ENCODE results near the gene ZDHHC1.

The ZDHHC1 gene

DNA sequence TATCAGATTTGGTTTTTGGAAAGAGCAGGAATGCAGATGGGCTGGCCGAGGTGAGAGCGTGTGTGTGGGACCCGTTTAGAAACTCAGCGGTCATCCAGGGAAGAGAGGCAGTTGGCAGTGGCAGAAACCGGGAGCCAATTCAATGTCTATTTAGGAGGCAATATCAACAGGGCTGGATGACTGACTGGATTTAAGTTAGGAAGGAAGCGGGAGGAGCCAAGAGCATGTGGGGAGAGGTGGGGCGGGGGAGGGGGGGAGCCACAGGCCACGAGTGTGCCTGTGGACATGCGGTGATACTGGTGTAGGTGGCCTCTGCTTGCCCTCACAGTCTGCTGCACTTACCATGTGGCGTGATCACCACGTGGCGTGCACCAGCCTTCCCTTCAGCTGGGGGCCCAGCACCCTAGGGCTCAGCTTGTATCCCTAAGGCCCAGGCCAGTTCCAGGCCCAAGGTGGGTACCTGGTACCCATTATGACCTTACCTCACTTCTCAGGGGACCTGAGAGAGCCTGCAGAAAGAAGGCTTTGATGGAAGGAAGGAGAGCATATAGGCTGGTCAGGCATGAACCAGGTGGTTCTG, 12.2 kb downstream of the ZDHHC1 start:
- Histone ChIP-seq H3K27me3 (ENCODE audit: insufficient read depth, low read depth) (no peaks in the 10 kb centered on the region), H3K4me3 (IDR thresholded peaks at IDR 0.05; ENCODE audit: insufficient read depth, low read depth, low read length) (no peak overlapping the region), H3K9ac (no peak overlapping the region), H2AFZ (ENCODE audit: low read depth) (no peak overlapping the region), H4K20me1 (ENCODE audit: insufficient read depth) (no peaks in the 10 kb centered on the region), H3K27ac (no peak overlapping the region), H3K79me2 (ENCODE audit: insufficient read depth, low read depth) (no peaks in the 10 kb centered on the region), H3K4me2 (no peak overlapping the region), H3K36me3 (ENCODE audit: insufficient read depth) (no peaks in the 10 kb centered on the region), H3K4me1 (ENCODE audit: low read depth, poor library complexity, severe bottlenecking) (no peaks in the 10 kb centered on the region)
- TF ChIP-seq CTCF (conservative IDR thresholded peaks at IDR 0.05; ENCODE audit: low read depth, low read length): no peak

GRCh38 chr16:67400901-67401300, 15.4 kb downstream of the ZDHHC1 start:
- Histone ChIP-seq H3K79me2 (ENCODE audit: insufficient read depth, low read depth) (no peaks in the 10 kb centered on the region), H2AFZ (ENCODE audit: low read depth) (no peak overlapping the region), H4K20me1 (ENCODE audit: insufficient read depth) (no peaks in the 10 kb centered on the region), H3K4me3 (IDR thresholded peaks at IDR 0.05; ENCODE audit: insufficient read depth, low read depth, low read length) (no peak overlapping the region), H3K4me2 (no peak overlapping the region), H3K36me3 (ENCODE audit: insufficient read depth) (no peaks in the 10 kb centered on the region), H3K27me3 (ENCODE audit: insufficient read depth, low read depth) (no peaks in the 10 kb centered on the region), H3K4me1 (ENCODE audit: low read depth, poor library complexity, severe bottlenecking) (peaks cover 10% of the 10 kb centered on the region), H3K9ac (no peak overlapping the region), H3K27ac (no peak overlapping the region)
- no peak for TF ChIP-seq CTCF (conservative IDR thresholded peaks at IDR 0.05; ENCODE audit: low read depth, low read length)

GRCh38 chr16:67399749-67400704, 16.2 kb downstream of the ZDHHC1 start:
- Histone ChIP-seq H3K9ac (no peak overlapping the region), H3K27ac (no peak overlapping the region), H3K36me3 (ENCODE audit: insufficient read depth) (no peaks in the 10 kb centered on the region), H2AFZ (ENCODE audit: low read depth) (no peak overlapping the region), H4K20me1 (ENCODE audit: insufficient read depth) (no peaks in the 10 kb centered on the region), H3K4me3 (IDR thresholded peaks at IDR 0.05; ENCODE audit: insufficient read depth, low read depth, low read length) (no peak overlapping the region), H3K4me1 (ENCODE audit: low read depth, poor library complexity, severe bottlenecking) (peaks cover 18% of the 10 kb centered on the region), H3K79me2 (ENCODE audit: insufficient read depth, low read depth) (no peaks in the 10 kb centered on the region), H3K27me3 (ENCODE audit: insufficient read depth, low read depth) (no peaks in the 10 kb centered on the region), H3K4me2 (no peak overlapping the region)
- no peak for TF ChIP-seq CTCF (conservative IDR thresholded peaks at IDR 0.05; ENCODE audit: low read depth, low read length)

- Histone ChIP-seq H3K4me3 (IDR thresholded peaks at IDR 0.05; ENCODE audit: insufficient read depth, low read depth, low read length) (no peak overlapping the region), H3K79me2 (ENCODE audit: insufficient read depth, low read depth) (no peaks in the 10 kb centered on the region), H3K9ac (no peak overlapping the region), H4K20me1 (ENCODE audit: insufficient read depth) (no peaks in the 10 kb centered on the region), H3K27me3 (ENCODE audit: insufficient read depth, low read depth) (no peaks in the 10 kb centered on the region), H3K27ac (no peak overlapping the region), H2AFZ (ENCODE audit: low read depth) (no peak overlapping the region), H3K4me1 (ENCODE audit: low read depth, poor library complexity, severe bottlenecking) (peaks cover 18% of the 10 kb centered on the region), H3K36me3 (ENCODE audit: insufficient read depth) (no peaks in the 10 kb centered on the region), H3K4me2 (no peak overlapping the region)
- no peak for TF ChIP-seq CTCF (conservative IDR thresholded peaks at IDR 0.05; ENCODE audit: low read depth, low read length)
These were observed 17.0 kb downstream of the ZDHHC1 start for GRCh38 chr16:67399218-67399733.
